Measurements from ENCODE around the gene GFAP.
A peak's percentile ranks its signal among the peaks of the same experiment; 100 is the strongest.

- no peak for TF ChIP-seq TAF1 (IDR thresholded peaks at IDR 0.05; ENCODE audit: low read depth)
- TF ChIP-seq YY1 (IDR thresholded peaks at IDR 0.05; ENCODE audit: low read depth) = no peak
- no peak for TF ChIP-seq MAX (IDR thresholded peaks at IDR 0.05)
- no peak for TF ChIP-seq TCF12 (IDR thresholded peaks at IDR 0.05; ENCODE audit: low read depth)
- no peak for TF ChIP-seq EP300 (IDR thresholded peaks at IDR 0.05; ENCODE audit: borderline replicate concordance)
- no peak for TF ChIP-seq ZBTB7A (IDR thresholded peaks at IDR 0.05; ENCODE audit: low read depth)
- no peak for TF ChIP-seq NFIC (IDR thresholded peaks at IDR 0.05)
- no peak for TF ChIP-seq REST (IDR thresholded peaks at IDR 0.05; ENCODE audit: low read depth)
- no peak for TF ChIP-seq CEBPB (IDR thresholded peaks at IDR 0.05)
- no peak for TF ChIP-seq EGR1 (IDR thresholded peaks at IDR 0.05)
- TF ChIP-seq CREB1 (IDR thresholded peaks at IDR 0.05; ENCODE audit: low read depth) = no peak
- 0 out of 2 replicates have a peak, but pooled peaks have one; percentile 19 for TF ChIP-seq RAD21 (IDR thresholded peaks at IDR 0.05; ENCODE audit: low read depth)
- no peak for TF ChIP-seq USF1 (IDR thresholded peaks at IDR 0.05)
These were observed 46.6 kb upstream of the GFAP start for GRCh38 chr17:44961921-44962350.

Measured in Ishikawa (cell line).